ENCODE measurements around the gene BTNL2.
A peak's percentile ranks its signal among the peaks of the same experiment; 100 is the strongest.
"Not testable (repeated sequence)": the region's sequence is repeated elsewhere in the genome, so short reads cannot be mapped to it uniquely, and the experiment has no call there.

The BTNL2 gene

GRCh38 chr6:32436186-32436585 lies 29.2 kb upstream of the BTNL2 start:
- Mint-ChIP-seq H3K36me3 (ENCODE audit: low read depth) (no peaks in the 10 kb centered on the region), H3K4me3 (no peak overlapping the region), H3K9me3 (no peaks in the 10 kb centered on the region), H3K27me3 (ENCODE audit: low read depth, poor library complexity) (no peaks in the 10 kb centered on the region), H3K27ac (no peak overlapping the region), H3K4me1 (no peaks in the 10 kb centered on the region)
- DNase-seq: no peak
- no peak for TF ChIP-seq CTCF (IDR thresholded peaks at IDR 0.05)

GRCh38 chr6:32433950-32434349 lies 27.0 kb upstream of the BTNL2 start:
- not testable (repeated sequence) for H3K27ac Mint-ChIP-seq, H3K9me3 Mint-ChIP-seq

GRCh38 chr6:32432050-32432450 lies 25.1 kb upstream of the BTNL2 start:
- peak; percentile 52 for TF ChIP-seq CTCF (IDR thresholded peaks at IDR 0.05)
- no peaks in the 10 kb centered on the region for H3K36me3 Mint-ChIP-seq (ENCODE audit: low read depth)
- no peak overlapping the region for H3K4me3 Mint-ChIP-seq
- no peaks in the 10 kb centered on the region for H3K4me1 Mint-ChIP-seq
- no peaks in the 10 kb centered on the region for H3K9me3 Mint-ChIP-seq
- H3K27me3 Mint-ChIP-seq (ENCODE audit: low read depth, poor library complexity): peaks cover 7% of the 10 kb centered on the region
- no peak overlapping the region for H3K27ac Mint-ChIP-seq
- DNase-seq: no peak

More at GRCh38 chr6:32433950-32434349, 27.0 kb upstream of the BTNL2 start:
- not testable (repeated sequence) for H3K27me3 Mint-ChIP-seq (ENCODE audit: low read depth, poor library complexity); H3K36me3 Mint-ChIP-seq (ENCODE audit: low read depth); H3K4me1 Mint-ChIP-seq; DNase-seq; H3K4me3 Mint-ChIP-seq

- Mint-ChIP-seq H3K36me3 (ENCODE audit: low read depth) (no peaks in the 10 kb centered on the region), H3K27ac (no peak overlapping the region), H3K4me1 (no peaks in the 10 kb centered on the region), H3K4me3 (no peak overlapping the region), H3K27me3 (ENCODE audit: low read depth, poor library complexity) (peaks cover 7% of the 10 kb centered on the region), H3K9me3 (no peaks in the 10 kb centered on the region)
- no peak for DNase-seq
- no peak for TF ChIP-seq CTCF (IDR thresholded peaks at IDR 0.05)
Measured at GRCh38 chr6:32431142-32431541, 24.2 kb upstream of the BTNL2 start.

GRCh38 chr6:32430179-32430578 lies 23.2 kb upstream of the BTNL2 start:
- H3K27ac Mint-ChIP-seq: no peak overlapping the region
- H3K27me3 Mint-ChIP-seq (ENCODE audit: low read depth, poor library complexity): peaks cover 7% of the 10 kb centered on the region
- TF ChIP-seq CTCF (IDR thresholded peaks at IDR 0.05): no peak
- DNase-seq: no peak
- no peaks in the 10 kb centered on the region for H3K4me1 Mint-ChIP-seq
- no peak overlapping the region for H3K4me3 Mint-ChIP-seq
- H3K9me3 Mint-ChIP-seq: no peaks in the 10 kb centered on the region
- H3K36me3 Mint-ChIP-seq (ENCODE audit: low read depth): no peaks in the 10 kb centered on the region

- H3K4me3 Mint-ChIP-seq: no peak overlapping the region
- DNase-seq: no peak
- no peaks in the 10 kb centered on the region for H3K36me3 Mint-ChIP-seq (ENCODE audit: low read depth)
- no peak for TF ChIP-seq CTCF (IDR thresholded peaks at IDR 0.05)
- peaks cover 7% of the 10 kb centered on the region for H3K27me3 Mint-ChIP-seq (ENCODE audit: low read depth, poor library complexity)
- H3K9me3 Mint-ChIP-seq: no peaks in the 10 kb centered on the region
- no peak overlapping the region for H3K27ac Mint-ChIP-seq
- no peaks in the 10 kb centered on the region for H3K4me1 Mint-ChIP-seq
Measured at GRCh38 chr6:32427934-32428474, 21.0 kb upstream of the BTNL2 start.

Measured in nephron progenitor cell (in vitro differentiated cells).